GM21526 (cell line): ENCODE data around the gene JAG1.

Experiments used
- ATAC-seq: cut with Tn5 transposase; IDR thresholded peaks from one replicate; pipeline ENCODE4 v1.9.1; 2021; ENCODE audit warnings: moderate library complexity; ENCODE audit not compliant: unreplicated experiment, low FRiP score

The JAG1 gene

DNA sequence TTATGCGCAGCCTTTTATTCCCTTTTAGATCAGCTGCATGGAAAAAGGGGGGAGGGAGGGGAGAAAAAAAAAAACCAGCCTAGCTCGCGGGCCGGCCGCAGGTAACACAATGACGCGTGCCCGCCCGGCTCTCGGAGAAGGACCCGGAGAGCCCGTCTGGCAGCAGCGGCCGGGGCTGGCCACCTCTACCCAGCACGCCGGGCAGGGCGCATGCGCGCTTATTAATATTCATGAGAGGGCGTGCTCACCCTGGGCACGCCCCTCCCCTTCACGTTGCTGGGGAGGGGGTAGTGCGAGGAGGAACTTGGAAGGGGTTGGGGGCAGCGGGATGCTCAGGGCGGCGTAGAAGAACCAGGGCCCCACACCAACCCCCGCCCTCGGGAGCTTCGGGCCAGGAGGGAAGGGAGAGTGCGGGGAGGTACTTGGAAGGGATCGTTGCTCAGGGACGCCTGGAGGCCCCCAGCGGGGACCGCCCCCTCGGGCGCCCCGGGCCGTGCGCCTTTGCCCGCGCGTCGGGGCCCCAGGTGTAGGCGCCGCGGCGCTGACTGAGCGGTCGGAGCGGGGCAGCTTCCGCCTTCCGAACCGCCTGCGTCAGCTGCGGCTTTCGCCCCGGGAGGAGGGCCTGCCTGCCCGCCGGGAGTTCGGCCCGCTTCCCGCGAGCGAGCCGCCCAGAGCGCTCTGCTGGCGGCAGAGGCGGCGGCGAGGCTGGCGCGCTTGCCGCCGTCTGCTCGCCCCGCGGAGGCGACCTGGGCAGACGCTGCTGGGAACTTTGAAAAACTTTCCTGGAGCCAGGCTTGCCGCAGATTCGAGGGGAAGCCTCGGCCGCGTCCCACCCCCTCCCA is at the start of gene JAG1:
Gene JAG1, minus strand, starts transcription at position 158 of the 842 bp plus-strand sequence. CDS start 469 bp downstream, outside the sequence.
- ATAC-seq = peak; percentile 57

DNA sequence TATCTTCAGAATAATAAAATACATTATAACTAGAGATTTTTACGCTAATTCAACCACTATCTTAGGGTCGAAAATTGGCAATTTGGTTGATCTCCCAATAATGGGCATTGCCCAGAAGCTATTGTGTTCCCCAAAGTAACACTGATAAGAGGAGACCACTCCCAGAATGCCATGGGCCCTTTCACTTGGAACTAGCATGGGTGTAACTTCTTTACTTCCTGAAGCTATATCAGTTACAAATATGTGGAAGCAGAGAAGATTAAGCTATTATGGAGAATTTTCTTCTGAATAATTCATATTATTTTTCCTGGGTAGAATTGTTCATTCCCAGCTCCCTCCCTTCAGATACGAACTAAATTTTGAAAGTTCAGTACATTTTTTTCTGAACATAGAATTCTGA is 48.2 kb upstream of the JAG1 start:
- no peak for ATAC-seq

DNA sequence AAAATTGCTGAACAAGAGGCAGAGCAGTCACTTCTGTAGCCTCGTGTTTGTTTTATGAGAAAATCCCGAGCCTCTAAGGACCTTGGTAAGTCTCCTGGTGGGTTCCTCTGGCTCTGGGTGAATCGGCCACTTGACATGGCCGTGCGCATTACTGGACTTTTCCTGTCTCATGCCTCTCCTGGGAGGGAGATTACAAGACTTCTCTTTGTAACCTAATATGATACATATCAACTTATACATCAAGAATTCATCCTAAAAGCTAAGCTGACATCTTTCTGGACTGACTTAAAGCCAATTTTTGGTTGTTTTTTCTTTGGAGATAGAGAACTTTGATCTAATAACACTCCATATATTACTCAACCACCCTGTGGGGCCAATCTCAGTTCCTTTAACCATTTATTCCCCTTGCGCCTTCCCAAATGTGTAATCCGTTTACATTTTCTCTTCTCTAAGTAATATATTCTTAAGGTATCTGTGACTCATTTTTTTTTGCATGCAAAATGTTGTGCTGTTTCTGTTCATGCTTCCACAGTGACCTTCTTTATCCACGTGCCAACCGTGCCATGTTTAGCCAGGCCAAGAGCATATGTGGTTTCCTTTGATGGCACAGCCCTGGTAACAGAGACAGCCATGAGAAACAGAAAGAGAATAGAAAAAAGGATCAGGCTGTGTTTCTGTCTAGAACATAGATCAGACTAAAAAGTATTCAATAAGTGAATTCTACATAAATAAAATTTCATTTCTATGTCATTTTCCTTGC is 47.5 kb upstream of the JAG1 start:
- no peak for ATAC-seq

DNA sequence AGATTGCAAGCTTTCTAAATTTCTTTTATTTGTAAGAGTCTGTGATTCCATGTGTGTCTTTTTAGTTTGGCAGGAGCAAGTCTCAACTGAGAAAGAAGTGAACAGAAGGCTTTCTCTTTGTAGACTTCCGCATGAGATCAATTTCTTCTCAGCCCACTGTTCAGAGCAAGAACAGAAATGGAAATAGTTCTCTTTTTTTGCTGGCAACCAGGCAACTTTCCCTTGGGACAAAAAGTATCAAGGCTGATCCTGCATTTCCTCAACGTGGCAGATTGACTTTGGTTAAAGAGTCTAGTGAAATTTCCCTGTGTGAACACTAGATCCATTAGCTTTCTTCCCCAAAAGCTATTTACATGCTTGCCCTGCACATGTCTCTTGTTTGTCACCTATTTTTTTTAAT is 46.8 kb upstream of the JAG1 start:
- no peak for ATAC-seq

- ATAC-seq = no peak
These were observed 46.1 kb upstream of the JAG1 start for GRCh38 chr20:10719740-10720385.

DNA sequence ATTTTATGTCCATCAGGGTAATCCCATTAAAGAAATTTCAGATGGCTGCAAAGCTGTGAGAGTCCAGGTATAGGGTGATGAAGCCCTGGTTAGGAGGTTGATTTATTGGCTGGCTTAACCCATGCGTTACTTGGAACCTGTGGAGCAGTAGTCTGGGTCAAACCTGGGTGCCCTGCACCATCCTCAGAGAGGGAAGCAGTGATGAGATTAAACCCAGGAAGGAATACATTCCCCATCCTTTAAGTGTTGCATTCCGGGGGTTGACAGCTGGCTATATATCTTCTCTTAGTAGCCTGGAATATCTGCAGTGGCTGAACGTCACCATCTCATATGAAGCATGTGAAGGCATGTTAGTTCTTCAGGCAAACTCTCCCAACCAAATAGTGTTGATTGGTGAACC is 44.9 kb upstream of the JAG1 start:
- ATAC-seq = no peak

GRCh38 chr20:10716855-10717254 is 43.1 kb upstream of the JAG1 start:
- no peak for ATAC-seq

GRCh38 chr20:10715035-10715434 is 41.2 kb upstream of the JAG1 start:
- no peak for ATAC-seq

GRCh38 chr20:10714236-10714975 is 40.6 kb upstream of the JAG1 start:
- ATAC-seq = no peak

DNA sequence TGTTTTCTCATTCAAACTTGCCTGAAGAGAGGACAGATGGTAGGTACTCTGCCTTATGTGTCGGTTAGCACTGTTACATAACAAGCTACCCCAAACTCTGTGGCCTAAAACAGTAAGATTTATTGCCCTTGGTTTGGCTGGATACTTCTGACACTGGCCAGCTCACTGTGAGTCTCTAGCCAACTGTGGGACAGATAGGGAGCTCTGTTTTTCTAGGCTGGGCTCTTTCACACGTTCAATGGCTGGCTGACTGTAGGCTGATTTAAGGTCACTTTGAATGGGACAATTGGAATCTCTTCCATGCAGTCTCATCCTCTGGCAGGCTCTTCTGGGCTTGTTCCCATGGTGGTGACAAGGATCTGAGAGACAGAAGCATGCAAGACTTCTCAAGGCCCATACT is 39.4 kb upstream of the JAG1 start:
- ATAC-seq = no peak

DNA sequence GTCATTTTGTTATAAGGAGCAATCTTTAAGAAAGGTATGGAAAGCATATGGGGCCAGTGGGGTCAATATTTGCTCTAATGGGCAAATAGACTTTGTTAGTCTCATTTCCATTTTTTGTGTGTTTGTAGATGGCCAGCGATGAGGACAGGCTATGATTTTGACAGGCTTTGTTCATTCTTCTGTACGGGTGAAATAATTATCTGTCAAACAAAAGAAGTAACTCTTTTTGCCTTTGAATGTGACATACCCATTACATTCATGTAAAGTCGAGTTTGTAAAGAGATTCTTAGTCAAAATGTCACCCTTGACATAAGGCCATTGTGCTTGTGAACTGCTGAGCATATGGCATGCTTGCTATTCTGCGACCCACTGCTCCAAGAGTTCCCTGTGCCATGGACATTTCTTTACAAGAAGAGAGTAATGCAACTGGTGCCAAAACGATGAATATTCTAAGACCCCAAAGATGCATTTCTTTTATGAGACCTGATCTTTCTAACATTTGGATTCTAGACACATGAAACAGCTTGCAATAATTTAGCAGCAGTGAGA is 38.2 kb upstream of the JAG1 start:
- ATAC-seq = no peak

GRCh38 chr20:10710991-10711775 is 37.4 kb upstream of the JAG1 start:
- no peak for ATAC-seq

- ATAC-seq = no peak
These were observed 36.1 kb upstream of the JAG1 start for GRCh38 chr20:10709916-10710315.

- ATAC-seq = no peak
These were observed 34.8 kb upstream of the JAG1 start for GRCh38 chr20:10708351-10709185.

DNA sequence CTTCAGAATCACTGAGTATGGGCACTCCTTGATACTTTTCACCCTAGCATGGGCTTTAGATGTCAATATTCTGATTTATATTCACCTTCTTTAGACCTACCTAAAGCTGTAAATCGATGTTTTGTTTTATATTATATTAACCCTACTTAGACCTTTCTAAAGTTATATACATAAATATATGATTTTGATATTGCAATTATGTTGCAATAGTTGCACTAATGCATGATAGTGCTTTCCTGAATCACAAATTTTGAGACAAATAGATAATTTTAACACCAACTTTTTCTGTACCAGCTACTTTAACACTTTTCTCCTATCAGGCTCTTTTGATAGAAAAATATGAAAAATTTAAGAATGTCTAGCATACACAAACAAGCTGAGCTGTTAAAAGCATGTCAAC is 34.0 kb upstream of the JAG1 start:
- no peak for ATAC-seq

GRCh38 chr20:10707068-10707467 is 33.3 kb upstream of the JAG1 start:
- ATAC-seq = no peak

DNA sequence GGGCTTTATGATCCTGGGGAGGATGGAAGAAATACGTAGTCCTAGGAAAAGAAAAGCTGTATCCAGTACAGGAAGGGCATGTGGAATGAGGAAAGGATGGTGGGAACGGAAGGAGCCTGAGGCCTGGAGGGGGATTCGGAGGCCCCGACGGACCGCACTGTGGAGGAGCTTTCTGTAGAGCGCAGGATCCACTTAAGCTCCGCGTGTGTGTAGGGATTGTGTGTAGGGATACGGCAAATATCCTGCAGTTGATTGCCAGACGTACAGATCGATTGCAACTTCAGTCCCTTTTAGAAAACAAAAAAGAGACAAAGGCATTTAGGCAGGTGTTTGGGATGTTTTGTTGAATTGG is 32.6 kb upstream of the JAG1 start:
- no peak for ATAC-seq

- no peak for ATAC-seq
These were observed 32.1 kb upstream of the JAG1 start for GRCh38 chr20:10705801-10706459.
